PFSK-1 (cell line): ENCODE measurements around the gene BPIFB1.

Experiments used
- FOXP2 ChIP-seq: optimal IDR thresholded peaks from 2 replicates; pipeline ENCODE3; 2011; ENCODE audit warnings: borderline replicate concordance, control low read depth, inconsistent platforms; ENCODE audit not compliant: insufficient read depth; ENCODE audit errors: extremely low read length, extremely low read depth
- POLR2AphosphoS5 ChIP-seq: IDR thresholded peaks from 2 replicates; pipeline ENCODE4 v1.6.1; 2012; ENCODE audit warnings: low read depth, mild to moderate bottlenecking, control low read depth, low read length, moderate library complexity
- SIN3A ChIP-seq: IDR thresholded peaks from 2 replicates; pipeline ENCODE4 v1.6.1; 2012; ENCODE audit warnings: mild to moderate bottlenecking, low read length, moderate library complexity, borderline replicate concordance; ENCODE audit not compliant: insufficient read depth
- TAF1 ChIP-seq: IDR thresholded peaks from 2 replicates; pipeline ENCODE4 v1.6.1; 2012; ENCODE audit warnings: low read length, control low read depth, borderline replicate concordance; ENCODE audit not compliant: insufficient read depth
- TF ChIP-seq, protein P1 (sequence below), 2 experiments: IDR thresholded peaks; 2 replicates each; pipeline versions ENCODE4 v1.6.1 to v1.8.0; 2011 to 2012; ENCODE audit warnings: low read depth in 2 of 2, low read length in 2 of 2, control low read depth in 1 of 2, inconsistent platforms in 1 of 2, mild to moderate bottlenecking in 1 of 2, moderate library complexity in 1 of 2; ENCODE audit not compliant: insufficient read depth in 1 of 2

The BPIFB1 gene

DNA sequence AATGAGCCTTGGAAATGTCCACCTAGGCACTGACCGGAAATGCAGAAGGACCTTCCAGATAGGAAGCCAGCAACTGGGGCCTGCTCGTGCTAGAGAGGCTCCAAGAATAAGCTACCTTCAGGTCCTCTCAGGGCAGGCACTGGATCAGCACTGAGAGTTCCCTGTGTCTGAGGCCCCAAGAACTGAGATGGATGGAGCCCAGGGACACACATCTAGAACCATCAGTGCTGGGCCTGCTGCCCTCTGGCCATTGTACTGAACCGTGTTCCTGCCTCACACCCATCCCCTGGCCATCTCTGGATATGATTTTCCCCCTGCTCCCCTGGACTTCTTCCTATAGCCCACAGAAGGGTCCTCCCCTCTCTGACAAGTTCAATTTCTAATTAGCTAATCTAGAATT, 36.9 kb upstream of the BPIFB1 start:
- TF ChIP-seq, protein P1, sequence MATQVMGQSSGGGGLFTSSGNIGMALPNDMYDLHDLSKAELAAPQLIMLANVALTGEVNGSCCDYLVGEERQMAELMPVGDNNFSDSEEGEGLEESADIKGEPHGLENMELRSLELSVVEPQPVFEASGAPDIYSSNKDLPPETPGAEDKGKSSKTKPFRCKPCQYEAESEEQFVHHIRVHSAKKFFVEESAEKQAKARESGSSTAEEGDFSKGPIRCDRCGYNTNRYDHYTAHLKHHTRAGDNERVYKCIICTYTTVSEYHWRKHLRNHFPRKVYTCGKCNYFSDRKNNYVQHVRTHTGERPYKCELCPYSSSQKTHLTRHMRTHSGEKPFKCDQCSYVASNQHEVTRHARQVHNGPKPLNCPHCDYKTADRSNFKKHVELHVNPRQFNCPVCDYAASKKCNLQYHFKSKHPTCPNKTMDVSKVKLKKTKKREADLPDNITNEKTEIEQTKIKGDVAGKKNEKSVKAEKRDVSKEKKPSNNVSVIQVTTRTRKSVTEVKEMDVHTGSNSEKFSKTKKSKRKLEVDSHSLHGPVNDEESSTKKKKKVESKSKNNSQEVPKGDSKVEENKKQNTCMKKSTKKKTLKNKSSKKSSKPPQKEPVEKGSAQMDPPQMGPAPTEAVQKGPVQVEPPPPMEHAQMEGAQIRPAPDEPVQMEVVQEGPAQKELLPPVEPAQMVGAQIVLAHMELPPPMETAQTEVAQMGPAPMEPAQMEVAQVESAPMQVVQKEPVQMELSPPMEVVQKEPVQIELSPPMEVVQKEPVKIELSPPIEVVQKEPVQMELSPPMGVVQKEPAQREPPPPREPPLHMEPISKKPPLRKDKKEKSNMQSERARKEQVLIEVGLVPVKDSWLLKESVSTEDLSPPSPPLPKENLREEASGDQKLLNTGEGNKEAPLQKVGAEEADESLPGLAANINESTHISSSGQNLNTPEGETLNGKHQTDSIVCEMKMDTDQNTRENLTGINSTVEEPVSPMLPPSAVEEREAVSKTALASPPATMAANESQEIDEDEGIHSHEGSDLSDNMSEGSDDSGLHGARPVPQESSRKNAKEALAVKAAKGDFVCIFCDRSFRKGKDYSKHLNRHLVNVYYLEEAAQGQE (IDR thresholded peaks at IDR 0.05; ENCODE audit: insufficient read depth in 1 of 2, low read depth in 2 of 2, low read length in 2 of 2): peak in 1 of 2 experiments; percentile 78; a peak in 2 of 4 replicates
- TF ChIP-seq SIN3A: no peak

DNA sequence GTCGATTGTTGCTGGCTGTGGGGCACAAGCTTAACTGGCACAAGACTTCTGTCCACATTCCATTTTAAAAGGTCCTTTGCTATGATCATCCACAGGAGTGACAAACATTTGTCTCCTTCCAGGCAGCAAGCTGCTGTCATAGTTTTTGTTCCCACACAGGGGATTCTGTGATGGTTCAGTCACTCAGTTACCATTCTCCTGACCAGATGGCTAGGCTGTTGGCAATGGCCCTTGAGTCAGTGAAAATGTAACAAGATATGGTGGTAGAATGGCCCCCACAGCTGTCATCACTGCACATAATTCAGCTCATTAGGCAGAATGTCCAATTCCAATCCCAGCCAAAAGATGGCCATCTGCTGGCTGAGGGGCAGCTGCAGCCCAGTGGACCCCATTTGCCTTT, 33.6 kb upstream of the BPIFB1 start:
- TF ChIP-seq FOXP2: no peak
- TF ChIP-seq, protein P1 (IDR thresholded peaks at IDR 0.05; ENCODE audit: insufficient read depth in 1 of 2, low read depth in 2 of 2, low read length in 2 of 2): no peak
- TF ChIP-seq POLR2AphosphoS5: no peak
- TF ChIP-seq SIN3A: no peak
- TF ChIP-seq TAF1: no peak

DNA sequence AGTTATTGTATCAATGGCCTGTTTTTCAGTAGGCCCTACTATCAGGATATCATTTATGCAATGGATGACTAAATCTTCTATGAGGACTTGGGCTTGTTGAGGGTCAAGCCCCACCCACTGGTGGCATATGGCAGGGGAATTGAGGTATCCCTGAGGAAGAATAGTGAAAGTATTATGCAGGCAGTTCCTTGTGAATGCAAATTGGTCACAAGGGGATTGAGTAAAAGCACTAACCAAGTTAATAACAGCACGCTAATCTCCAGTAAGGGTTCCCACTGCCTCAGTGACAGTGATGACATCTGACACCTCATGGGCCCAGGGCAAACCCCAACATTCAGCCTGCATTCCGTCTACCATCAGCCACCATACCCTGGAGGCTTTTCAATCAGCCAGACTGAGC, 32.3 kb upstream of the BPIFB1 start:
- TF ChIP-seq SIN3A: no peak
- TF ChIP-seq, protein P1 (IDR thresholded peaks at IDR 0.05; ENCODE audit: insufficient read depth in 1 of 2, low read depth in 2 of 2, low read length in 2 of 2): no peak
- no peak for TF ChIP-seq POLR2AphosphoS5
- TF ChIP-seq TAF1: no peak
- TF ChIP-seq FOXP2: no peak

DNA sequence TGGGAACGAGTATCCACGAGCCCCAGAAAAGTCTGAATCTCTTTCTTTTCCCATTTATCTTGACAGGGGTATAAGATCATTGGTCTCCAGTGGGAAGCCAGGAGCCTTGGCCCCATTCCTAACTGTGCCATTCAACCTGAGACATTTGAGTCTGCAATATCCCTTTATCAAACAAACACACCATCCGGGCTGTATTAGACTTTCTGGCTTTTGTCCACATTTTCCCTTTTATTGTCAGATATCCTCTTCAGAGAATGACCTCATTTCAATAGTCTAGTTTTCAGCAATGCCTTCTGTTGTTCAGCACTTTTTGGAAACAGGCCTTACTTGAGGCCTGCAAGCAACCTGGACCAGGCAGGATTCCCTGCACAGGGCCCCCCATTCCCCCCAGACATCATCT, 31.5 kb upstream of the BPIFB1 start:
- TF ChIP-seq FOXP2 (no peak), POLR2AphosphoS5 (no peak), TAF1 (no peak), SIN3A (no peak)
- TF ChIP-seq, protein P1 (IDR thresholded peaks at IDR 0.05; ENCODE audit: insufficient read depth in 1 of 2, low read depth in 2 of 2, low read length in 2 of 2): no peak

DNA sequence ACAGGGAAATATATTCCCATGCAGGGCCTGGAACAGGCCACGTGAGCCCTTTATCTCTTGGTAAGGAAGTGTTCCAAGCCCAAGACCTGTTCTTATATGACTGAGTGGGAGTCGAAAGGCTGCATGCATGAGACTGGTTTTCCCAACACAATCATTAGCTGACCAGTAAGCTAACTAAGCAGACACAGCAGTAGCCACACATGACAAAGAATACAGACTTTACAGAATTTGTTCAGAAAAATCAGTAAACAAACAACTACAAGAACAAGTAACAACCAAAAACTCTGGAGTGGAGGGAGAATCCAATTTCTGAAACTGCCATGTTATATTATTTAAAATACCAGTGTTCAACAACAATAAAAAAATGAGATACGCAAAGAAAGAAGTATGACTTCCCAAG, 30.6 kb upstream of the BPIFB1 start:
- TF ChIP-seq, protein P1 (IDR thresholded peaks at IDR 0.05; ENCODE audit: insufficient read depth in 1 of 2, low read depth in 2 of 2, low read length in 2 of 2): no peak
- TF ChIP-seq FOXP2: no peak
- TF ChIP-seq SIN3A: no peak
- no peak for TF ChIP-seq TAF1
- TF ChIP-seq POLR2AphosphoS5: no peak
